Measurements from ENCODE around the gene KANSL1.

DNA sequence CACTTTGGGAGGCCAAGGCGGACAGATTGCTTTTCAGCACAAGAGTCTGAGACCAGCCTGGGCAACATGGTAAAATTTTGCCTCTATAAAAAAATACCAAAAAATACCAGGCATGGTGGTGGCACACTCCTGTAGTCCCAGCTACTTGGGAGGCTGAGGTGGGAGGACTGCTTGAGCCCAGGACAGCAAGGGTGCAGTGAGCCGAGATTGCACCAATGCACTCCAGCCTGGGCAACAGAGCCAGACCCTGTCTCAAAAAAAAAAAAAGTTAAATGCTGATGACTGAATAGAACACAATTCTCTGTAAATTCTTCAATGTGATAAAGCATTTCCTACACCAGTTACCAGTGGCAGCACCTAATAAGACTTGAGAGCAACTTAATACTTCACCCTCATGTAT, 65.7 kb downstream of the KANSL1 start:
- TF ChIP-seq POLR2A (IDR thresholded peaks at IDR 0.05; ENCODE audit: extremely low read depth, insufficient read length) = no peak
- TF ChIP-seq, protein P1, sequence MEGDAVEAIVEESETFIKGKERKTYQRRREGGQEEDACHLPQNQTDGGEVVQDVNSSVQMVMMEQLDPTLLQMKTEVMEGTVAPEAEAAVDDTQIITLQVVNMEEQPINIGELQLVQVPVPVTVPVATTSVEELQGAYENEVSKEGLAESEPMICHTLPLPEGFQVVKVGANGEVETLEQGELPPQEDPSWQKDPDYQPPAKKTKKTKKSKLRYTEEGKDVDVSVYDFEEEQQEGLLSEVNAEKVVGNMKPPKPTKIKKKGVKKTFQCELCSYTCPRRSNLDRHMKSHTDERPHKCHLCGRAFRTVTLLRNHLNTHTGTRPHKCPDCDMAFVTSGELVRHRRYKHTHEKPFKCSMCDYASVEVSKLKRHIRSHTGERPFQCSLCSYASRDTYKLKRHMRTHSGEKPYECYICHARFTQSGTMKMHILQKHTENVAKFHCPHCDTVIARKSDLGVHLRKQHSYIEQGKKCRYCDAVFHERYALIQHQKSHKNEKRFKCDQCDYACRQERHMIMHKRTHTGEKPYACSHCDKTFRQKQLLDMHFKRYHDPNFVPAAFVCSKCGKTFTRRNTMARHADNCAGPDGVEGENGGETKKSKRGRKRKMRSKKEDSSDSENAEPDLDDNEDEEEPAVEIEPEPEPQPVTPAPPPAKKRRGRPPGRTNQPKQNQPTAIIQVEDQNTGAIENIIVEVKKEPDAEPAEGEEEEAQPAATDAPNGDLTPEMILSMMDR (IDR thresholded peaks at IDR 0.05; ENCODE audit: low read depth, low read length) = no peak
- no peak for TF ChIP-seq MYC (IDR thresholded peaks at IDR 0.05; ENCODE audit: low read depth, low read length)

Data from NB4 (cell line).